ENCODE results near the gene RFX7. TPM values are rescaled to one million over a fixed set of nuclear protein-coding genes. Genes with fewer than 3 reads are reported as not detected.

Gene RFX7
- total RNA-seq, 1 donor from 2014 or later, result 51.2 TPM

GRCh38 chr15:56202701-56203100 is 41.0 kb downstream of the RFX7 start:
- TF ChIP-seq CTCF (IDR thresholded peaks at IDR 0.05; ENCODE audit: unreplicated experiment), result no peak
- Mint-ChIP-seq H3K4me3 (no peak overlapping the region), H3K36me3 (peaks cover 18% of the 10 kb centered on the region), H3K9me3 (peaks cover 8% of the 10 kb centered on the region), H3K27me3 (ENCODE audit: low read depth) (no peaks in the 10 kb centered on the region), H3K27ac (peak overlapping the region; percentile 11), H3K4me1 (peaks cover 11% of the 10 kb centered on the region)
- no peak for DNase-seq (ENCODE audit: low spot score in 2 of 2, unreplicated experiment in 2 of 2)

GRCh38 chr15:56199038-56199437 is 44.6 kb downstream of the RFX7 start:
- H3K27ac Mint-ChIP-seq, result no peak overlapping the region
- H3K36me3 Mint-ChIP-seq, result peaks cover 16% of the 10 kb centered on the region
- no peaks in the 10 kb centered on the region for H3K27me3 Mint-ChIP-seq (ENCODE audit: low read depth)
- H3K4me3 Mint-ChIP-seq, result no peak overlapping the region
- TF ChIP-seq CTCF (IDR thresholded peaks at IDR 0.05; ENCODE audit: unreplicated experiment), result no peak
- no peaks in the 10 kb centered on the region for H3K9me3 Mint-ChIP-seq
- DNase-seq (ENCODE audit: low spot score in 2 of 2, unreplicated experiment in 2 of 2), result no peak
- H3K4me1 Mint-ChIP-seq, result no peaks in the 10 kb centered on the region

GRCh38 chr15:56194035-56194434 is 49.6 kb downstream of the RFX7 start:
- Mint-ChIP-seq H3K9me3 (peaks cover 3% of the 10 kb centered on the region), H3K27me3 (ENCODE audit: low read depth) (no peaks in the 10 kb centered on the region), H3K4me1 (no peaks in the 10 kb centered on the region), H3K4me3 (no peak overlapping the region), H3K36me3 (peaks cover 14% of the 10 kb centered on the region), H3K27ac (no peak overlapping the region)
- no peak for TF ChIP-seq CTCF (IDR thresholded peaks at IDR 0.05; ENCODE audit: unreplicated experiment)
- no peak for DNase-seq (ENCODE audit: low spot score in 2 of 2, unreplicated experiment in 2 of 2)

- Mint-ChIP-seq H3K4me1 (peaks cover 7% of the 10 kb centered on the region), H3K27ac (no peak overlapping the region), H3K9me3 (peaks cover 3% of the 10 kb centered on the region), H3K27me3 (ENCODE audit: low read depth) (no peaks in the 10 kb centered on the region), H3K4me3 (no peak overlapping the region), H3K36me3 (peaks cover 16% of the 10 kb centered on the region)
- DNase-seq (ENCODE audit: low spot score in 2 of 2, unreplicated experiment in 2 of 2), result no peak
- TF ChIP-seq CTCF (IDR thresholded peaks at IDR 0.05; ENCODE audit: unreplicated experiment), result no peak
These were observed 50.8 kb downstream of the RFX7 start for GRCh38 chr15:56192659-56193442.

- no peak for DNase-seq (ENCODE audit: low spot score in 2 of 2, unreplicated experiment in 2 of 2)
- H3K36me3 Mint-ChIP-seq, result peaks cover 28% of the 10 kb centered on the region
- peaks cover 14% of the 10 kb centered on the region for H3K4me1 Mint-ChIP-seq
- no peaks in the 10 kb centered on the region for H3K27me3 Mint-ChIP-seq (ENCODE audit: low read depth)
- no peak for TF ChIP-seq CTCF (IDR thresholded peaks at IDR 0.05; ENCODE audit: unreplicated experiment)
- peaks cover 14% of the 10 kb centered on the region for H3K9me3 Mint-ChIP-seq
- H3K27ac Mint-ChIP-seq, result peak overlapping the region; percentile 59
- H3K4me3 Mint-ChIP-seq, result no peak overlapping the region
These were observed 56.0 kb downstream of the RFX7 start for GRCh38 chr15:56187665-56188064.

All from mesothelial cell of epicardium (in vitro differentiated cells).